Measurements from ENCODE around the gene KIAA0825. TPM values are rescaled to one million over a fixed set of nuclear protein-coding genes. Genes with fewer than 3 reads are reported as not detected.
"Not testable (repeated sequence)": the region's sequence is repeated elsewhere in the genome, so short reads cannot be mapped to it uniquely, and the experiment has no call there.

Gene KIAA0825
- total and polyA plus RNA-seq, 3 donors from 2014 or later = 4.1 to 11.2 (median 9.3) TPM

DNA sequence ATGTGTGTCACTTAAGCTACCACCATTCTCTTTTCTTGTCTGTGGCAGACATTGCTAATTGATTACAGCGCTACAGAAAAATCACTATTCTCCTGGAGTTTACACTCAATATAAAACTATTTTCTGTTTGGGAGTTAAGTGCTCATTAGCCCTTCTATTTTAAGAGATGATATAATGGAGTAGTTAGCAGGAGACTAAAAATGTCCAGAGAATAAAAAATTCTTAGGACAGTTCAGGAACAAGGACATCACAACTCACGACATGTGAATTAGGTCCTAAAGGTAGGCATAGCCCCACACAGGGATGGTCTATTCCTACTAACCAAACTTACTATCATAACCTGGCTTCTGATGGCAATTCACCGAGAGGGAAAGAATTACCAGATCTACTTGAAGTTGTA, 258.5 kb downstream of the KIAA0825 start:
- H3K27me3 ChIP-seq = no peaks in the 10 kb centered on the region
- intact Hi-C loops (cut with DNase I; ENCODE audit: low total_unique reads) = no loop called here
- TF ChIP-seq CTCF (IDR thresholded peaks at IDR 0.05) = no peak
- TF ChIP-seq POLR2A (IDR thresholded peaks at IDR 0.05) = no peak
- no peak for DNase-seq
- H3K4me1 ChIP-seq = no peaks in the 10 kb centered on the region
- H3K9me3 ChIP-seq = no peaks in the 10 kb centered on the region
- WGBS, 2 donors = 85 to 97% methylated on average over 3 of the region's 3 CpGs
- H3K36me3 ChIP-seq (ENCODE audit: low read depth, missing control alignments) = no peaks in the 10 kb centered on the region
- H3K27ac ChIP-seq = no peak overlapping the region
- no peak overlapping the region for H3K4me3 ChIP-seq

DNA sequence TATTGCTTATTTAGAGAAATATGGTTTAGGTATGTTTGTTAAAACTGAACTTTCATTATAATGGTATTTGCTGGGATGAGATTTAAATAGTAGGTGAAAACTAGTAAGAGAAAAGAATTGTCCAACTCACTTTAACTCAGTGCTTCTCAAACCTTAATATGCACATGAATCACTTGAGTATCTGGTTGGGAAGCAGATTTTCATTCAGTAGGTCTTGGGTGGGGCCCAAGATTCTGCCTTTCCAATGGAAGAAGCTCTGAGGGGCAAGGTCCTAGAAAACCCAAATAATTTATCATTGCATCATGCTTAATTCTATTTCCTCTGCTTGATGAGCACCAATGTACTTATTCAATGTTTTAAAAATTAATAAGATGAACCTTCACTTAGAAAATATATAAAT, 262.6 kb downstream of the KIAA0825 start:
- no peak for DNase-seq
- Histone ChIP-seq H3K9me3 (no peaks in the 10 kb centered on the region), H3K4me1 (no peaks in the 10 kb centered on the region), H3K27ac (no peak overlapping the region), H3K27me3 (no peaks in the 10 kb centered on the region), H3K4me3 (no peak overlapping the region), H3K36me3 (ENCODE audit: low read depth, missing control alignments) (no peaks in the 10 kb centered on the region)
- no peak for TF ChIP-seq CTCF (IDR thresholded peaks at IDR 0.05)
- TF ChIP-seq POLR2A (IDR thresholded peaks at IDR 0.05) = no peak
- intact Hi-C loops (cut with DNase I; ENCODE audit: low total_unique reads) = no loop called here

- DNase-seq; H3K27me3 ChIP-seq; H3K4me1 ChIP-seq; H3K4me3 ChIP-seq; intact Hi-C loops (cut with DNase I; ENCODE audit: low total_unique reads); H3K27ac ChIP-seq; H3K36me3 ChIP-seq (ENCODE audit: low read depth, missing control alignments); H3K9me3 ChIP-seq: not testable (repeated sequence)
- WGBS, 2 donors = 78 to 82% methylated on average over 5 of the region's 5 CpGs
These were observed 263.4 kb downstream of the KIAA0825 start for GRCh38 chr5:94354837-94355485.

DNA sequence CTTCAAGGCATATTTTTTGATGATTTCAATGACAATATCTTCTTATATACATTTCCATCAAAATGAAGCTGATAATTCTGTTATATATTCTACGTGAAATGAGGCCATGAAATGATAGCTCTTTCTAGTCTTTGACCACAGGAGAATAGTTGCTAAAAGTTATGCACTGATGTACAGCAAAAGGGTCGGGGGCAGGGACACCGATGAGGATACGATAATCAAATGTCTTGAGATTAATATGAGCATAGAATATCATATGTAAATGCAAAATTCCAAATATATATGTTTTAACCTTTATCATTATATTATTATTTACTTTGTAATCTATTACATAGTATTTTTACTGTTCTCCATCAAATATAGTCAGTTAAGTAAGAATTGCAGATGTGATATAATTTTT, 264.8 kb downstream of the KIAA0825 start:
- WGBS, 2 donors = 70 to 99% methylated on average over 4 of the region's 4 CpGs
- Histone ChIP-seq H3K36me3 (ENCODE audit: low read depth, missing control alignments) (no peaks in the 10 kb centered on the region), H3K4me3 (no peak overlapping the region), H3K9me3 (no peaks in the 10 kb centered on the region), H3K27ac (no peak overlapping the region), H3K27me3 (no peaks in the 10 kb centered on the region), H3K4me1 (no peaks in the 10 kb centered on the region)
- no peak for DNase-seq
- intact Hi-C loops (cut with DNase I; ENCODE audit: low total_unique reads) = no loop called here
- TF ChIP-seq CTCF (IDR thresholded peaks at IDR 0.05) = no peak
- no peak for TF ChIP-seq POLR2A (IDR thresholded peaks at IDR 0.05)

DNA sequence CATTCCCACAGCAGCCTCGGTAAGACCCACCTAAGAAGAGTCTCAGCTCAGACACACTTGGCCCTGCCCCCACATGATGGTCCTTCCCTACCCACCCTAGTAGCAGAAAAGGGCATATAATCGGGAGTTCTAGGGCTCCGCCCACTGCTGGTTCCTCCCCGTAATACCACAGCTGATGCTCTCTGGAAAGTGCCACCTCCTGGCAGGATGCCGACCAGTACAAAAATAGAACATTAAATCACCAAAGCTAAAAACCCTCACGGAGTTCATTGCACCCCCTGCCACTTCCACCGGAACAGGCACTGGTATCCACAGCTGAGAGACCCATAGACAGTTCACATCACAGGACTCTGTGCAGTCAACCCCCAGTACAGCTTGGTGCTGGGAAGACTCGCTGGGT, 271.3 kb downstream of the KIAA0825 start:
- H3K4me3 ChIP-seq = no peak overlapping the region
- H3K27me3 ChIP-seq = no peaks in the 10 kb centered on the region
- TF ChIP-seq POLR2A (IDR thresholded peaks at IDR 0.05) = no peak
- TF ChIP-seq CTCF (IDR thresholded peaks at IDR 0.05) = no peak
- H3K9me3 ChIP-seq = no peaks in the 10 kb centered on the region
- no peak for DNase-seq
- H3K36me3 ChIP-seq (ENCODE audit: low read depth, missing control alignments) = no peaks in the 10 kb centered on the region
- 96% methylated on average over 4 to 8 of the region's 8 CpGs for whole genome bisulfite sequencing, 2 donors
- no peaks in the 10 kb centered on the region for H3K4me1 ChIP-seq
- H3K27ac ChIP-seq = no peak overlapping the region
- intact Hi-C loops (cut with DNase I; ENCODE audit: low total_unique reads) = no loop called here

All from testis (tissue), 3 donors.